Body of pancreas (tissue), 4 donors: ENCODE measurements around the gene ADAT1. TPM values are rescaled to one million over a fixed set of nuclear protein-coding genes. Genes with fewer than 3 reads are reported as not detected.

Experiments used
- ATAC-seq: fragments of 150-250 bp; one replicate; pipeline ENCODE4 v1.9.1; 2016
- DNase-seq, 4 donors: peaks; one replicate each; pipeline ENCODE4 v3.0.0-alpha.2; 2019
- H3K27ac ChIP-seq, 4 donors: fragments of 200-600 bp; sonication (generic); 1 replicate in 3 of 4; 2 replicates in 1 of 4; pipeline versions ENCODE4 v1.5.1 to v1.6.1; 2016 to 2019; ENCODE audit warnings: mild to moderate bottlenecking in 1 of 4, mixed read lengths in 1 of 4, moderate library complexity in 1 of 4
- H3K27me3 ChIP-seq, 2 donors: fragments of 200-600 bp; sonication (generic); one replicate each; pipeline ENCODE4 v1.6.0; 2016; ENCODE audit warnings: mild to moderate bottlenecking in 1 of 2
- H3K36me3 ChIP-seq, 2 donors: fragments of 200-600 bp; sonication (generic); replicated peaks in 1 of 2; 2 replicates each; pipeline ENCODE4 v1.5.1; 2016; ENCODE audit warnings: low read depth in 2 of 2; ENCODE audit not compliant: insufficient read depth in 1 of 2
- H3K4me1 ChIP-seq: fragments of 200-600 bp; sonication (generic); one replicate; pipeline ENCODE4 v1.6.0; 2016
- H3K4me3 ChIP-seq, 2 donors: fragments of 200-600 bp; sonication (generic); 1 replicate in 1 of 2; 2 replicates in 1 of 2; pipeline ENCODE4 v1.5.1; 2016 to 2019
- H3K9me3 ChIP-seq, 3 donors: fragments of 200-600 bp; sonication (generic); 1 replicate in 2 of 3; 2 replicates in 1 of 3; pipeline ENCODE4 v1.5.1; 2016
- POLR2A ChIP-seq, 3 donors: fragments of 450-650 bp; IDR thresholded peaks; one replicate each; pipeline ENCODE4 v1.6.1; 2016; ENCODE audit warnings: antibody characterized with exemption in 3 of 3, mild to moderate bottlenecking in 2 of 3
- WGBS, 2 donors: methylation state at CpG; one replicate each; pipeline ENCODE4 v1.1.5; 2017; 5-methylcytosine and 5-hydroxymethylcytosine counted together
- intact Hi-C: fragments of 100-400 bp; cut with DNase I; formaldehyde crosslinking; loops from one replicate; pipeline ENCODE4 v1.15.1; 2023
- total RNA-seq, 2 donors: library from RNA; depleted of rRNA; stranded (reverse); fragments of >200 nt; gene quantifications; one replicate each; pipeline ENCODE4 v1.1.0, GENCODE V29; 2016
- TF ChIP-seq, protein P1 (sequence below), 7 experiments: fragments of 450-650 bp in 4 of 7; fragments of 200-600 bp in 3 of 7; sonication (generic) in 3 of 7; IDR thresholded peaks; one replicate each; pipeline ENCODE4 v1.5.1; 2016 to 2019; ENCODE audit warnings: antibody characterized with exemption in 7 of 7

Gene ADAT1
- total RNA-seq, 2 donors from 2014 or later, result 12.9 to 14.8 TPM

DNA sequence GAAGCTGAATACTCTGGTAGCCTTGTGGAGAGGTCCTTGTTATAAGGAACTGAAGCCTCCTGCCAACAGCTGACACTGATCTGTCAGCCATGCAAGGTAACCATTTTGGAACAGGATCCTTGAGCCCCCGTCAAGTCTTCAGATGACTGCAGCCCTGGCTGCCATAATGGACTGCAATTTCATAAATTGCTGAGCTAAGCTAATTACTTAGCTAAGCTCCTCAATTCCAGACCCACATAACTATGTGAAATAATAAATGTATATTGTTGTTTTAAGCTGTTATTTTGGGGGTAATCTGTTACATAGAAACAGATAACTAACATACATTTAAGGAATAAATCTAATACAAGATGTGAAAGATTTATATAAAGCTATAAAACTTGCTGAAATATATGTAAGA is 16.6 kb downstream of the ADAT1 start:
- 90 to 100% methylated on average over 1 of the region's 1 CpG for WGBS, 2 donors

DNA sequence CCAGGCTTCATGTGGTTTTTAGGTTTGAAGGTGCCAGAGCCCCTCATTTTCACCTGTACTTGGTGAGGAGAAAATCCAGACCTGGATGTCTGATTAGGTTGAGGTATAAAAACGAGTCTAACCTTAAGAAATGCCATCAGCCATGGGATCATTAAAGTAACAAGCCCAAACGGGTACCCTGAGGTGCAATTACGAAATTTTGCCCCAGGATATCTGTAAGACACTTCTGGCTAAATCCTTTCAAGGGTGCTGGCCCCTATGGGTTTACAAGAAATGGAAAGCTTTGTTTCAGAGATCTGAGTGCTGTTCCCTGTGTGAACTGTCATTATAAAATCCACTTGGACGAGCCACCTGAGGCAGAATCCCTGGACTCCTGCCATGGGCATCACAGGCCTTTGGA is 19.8 kb downstream of the ADAT1 start:
- Histone ChIP-seq H3K27me3 (no peaks in the 10 kb centered on the region), H3K4me3 (no peak overlapping the region), H3K9me3 (no peaks in the 10 kb centered on the region), H3K27ac (no peak overlapping the region), H3K4me1 (no peaks in the 10 kb centered on the region), H3K36me3 (peaks cover 0 to 16% of the 10 kb centered on the region in 2 donors)
- no peak for ATAC-seq
- intact Hi-C loops, result no loop called here
- no peak for DNase-seq
- TF ChIP-seq, protein P1, sequence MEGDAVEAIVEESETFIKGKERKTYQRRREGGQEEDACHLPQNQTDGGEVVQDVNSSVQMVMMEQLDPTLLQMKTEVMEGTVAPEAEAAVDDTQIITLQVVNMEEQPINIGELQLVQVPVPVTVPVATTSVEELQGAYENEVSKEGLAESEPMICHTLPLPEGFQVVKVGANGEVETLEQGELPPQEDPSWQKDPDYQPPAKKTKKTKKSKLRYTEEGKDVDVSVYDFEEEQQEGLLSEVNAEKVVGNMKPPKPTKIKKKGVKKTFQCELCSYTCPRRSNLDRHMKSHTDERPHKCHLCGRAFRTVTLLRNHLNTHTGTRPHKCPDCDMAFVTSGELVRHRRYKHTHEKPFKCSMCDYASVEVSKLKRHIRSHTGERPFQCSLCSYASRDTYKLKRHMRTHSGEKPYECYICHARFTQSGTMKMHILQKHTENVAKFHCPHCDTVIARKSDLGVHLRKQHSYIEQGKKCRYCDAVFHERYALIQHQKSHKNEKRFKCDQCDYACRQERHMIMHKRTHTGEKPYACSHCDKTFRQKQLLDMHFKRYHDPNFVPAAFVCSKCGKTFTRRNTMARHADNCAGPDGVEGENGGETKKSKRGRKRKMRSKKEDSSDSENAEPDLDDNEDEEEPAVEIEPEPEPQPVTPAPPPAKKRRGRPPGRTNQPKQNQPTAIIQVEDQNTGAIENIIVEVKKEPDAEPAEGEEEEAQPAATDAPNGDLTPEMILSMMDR (IDR thresholded peaks at IDR 0.05), result no peak
- TF ChIP-seq POLR2A (IDR thresholded peaks at IDR 0.05), result no peak
- WGBS, 2 donors, result 79 to 81% methylated on average over 4 of the region's 4 CpGs

More for the DNA sequence above, 16.6 kb downstream of the ADAT1 start:
- DNase-seq (no peak), ATAC-seq (no peak)
- Histone ChIP-seq H3K27ac (no peak overlapping the region), H3K27me3 (no peaks in the 10 kb centered on the region), H3K4me1 (no peaks in the 10 kb centered on the region), H3K36me3 (peaks cover 0 to 19% of the 10 kb centered on the region in 2 donors), H3K9me3 (no peaks in the 10 kb centered on the region), H3K4me3 (no peak overlapping the region)
- intact Hi-C loops, result no loop called here
- TF ChIP-seq, protein P1 (IDR thresholded peaks at IDR 0.05), result no peak
- no peak for TF ChIP-seq POLR2A (IDR thresholded peaks at IDR 0.05)

DNA sequence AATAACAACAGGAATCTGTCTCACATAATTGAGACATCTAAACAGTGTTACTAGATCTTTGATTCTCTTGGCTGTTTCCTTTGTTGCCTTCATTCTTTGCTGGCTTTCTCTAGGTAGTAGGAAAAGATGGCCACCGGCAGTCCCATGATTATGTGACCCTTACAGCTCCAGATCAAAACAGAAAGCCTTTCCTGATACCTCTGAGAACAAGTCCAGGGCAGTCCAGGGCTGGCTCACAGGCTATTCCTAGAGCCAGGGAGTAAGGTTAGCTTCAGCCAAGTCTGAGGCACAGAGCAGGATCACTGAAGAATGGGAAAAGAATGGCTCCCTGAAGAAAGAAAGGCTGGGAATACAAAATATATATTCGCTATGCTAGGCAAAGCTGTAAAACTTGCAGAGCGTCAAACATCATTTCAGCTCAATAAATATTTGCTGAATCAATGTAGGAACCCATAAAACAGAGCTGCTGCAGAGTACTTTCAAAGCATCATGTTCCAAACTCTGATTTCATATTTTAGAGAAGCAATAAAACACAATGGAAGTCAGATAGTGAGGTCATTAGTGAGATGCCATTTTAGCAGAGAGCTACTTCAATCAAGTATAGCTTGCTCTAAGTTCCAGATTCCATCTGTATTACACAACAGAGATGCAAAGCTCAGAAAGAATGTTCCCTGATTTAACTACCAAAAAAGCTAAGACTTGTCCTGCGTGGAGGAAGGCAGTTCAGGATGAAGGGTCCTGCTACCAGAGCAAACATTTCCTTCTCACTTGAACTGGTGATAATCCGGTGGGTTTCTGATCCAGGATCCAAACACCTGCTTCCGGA is 23.4 kb downstream of the ADAT1 start:
- DNase-seq, result no peak

DNA sequence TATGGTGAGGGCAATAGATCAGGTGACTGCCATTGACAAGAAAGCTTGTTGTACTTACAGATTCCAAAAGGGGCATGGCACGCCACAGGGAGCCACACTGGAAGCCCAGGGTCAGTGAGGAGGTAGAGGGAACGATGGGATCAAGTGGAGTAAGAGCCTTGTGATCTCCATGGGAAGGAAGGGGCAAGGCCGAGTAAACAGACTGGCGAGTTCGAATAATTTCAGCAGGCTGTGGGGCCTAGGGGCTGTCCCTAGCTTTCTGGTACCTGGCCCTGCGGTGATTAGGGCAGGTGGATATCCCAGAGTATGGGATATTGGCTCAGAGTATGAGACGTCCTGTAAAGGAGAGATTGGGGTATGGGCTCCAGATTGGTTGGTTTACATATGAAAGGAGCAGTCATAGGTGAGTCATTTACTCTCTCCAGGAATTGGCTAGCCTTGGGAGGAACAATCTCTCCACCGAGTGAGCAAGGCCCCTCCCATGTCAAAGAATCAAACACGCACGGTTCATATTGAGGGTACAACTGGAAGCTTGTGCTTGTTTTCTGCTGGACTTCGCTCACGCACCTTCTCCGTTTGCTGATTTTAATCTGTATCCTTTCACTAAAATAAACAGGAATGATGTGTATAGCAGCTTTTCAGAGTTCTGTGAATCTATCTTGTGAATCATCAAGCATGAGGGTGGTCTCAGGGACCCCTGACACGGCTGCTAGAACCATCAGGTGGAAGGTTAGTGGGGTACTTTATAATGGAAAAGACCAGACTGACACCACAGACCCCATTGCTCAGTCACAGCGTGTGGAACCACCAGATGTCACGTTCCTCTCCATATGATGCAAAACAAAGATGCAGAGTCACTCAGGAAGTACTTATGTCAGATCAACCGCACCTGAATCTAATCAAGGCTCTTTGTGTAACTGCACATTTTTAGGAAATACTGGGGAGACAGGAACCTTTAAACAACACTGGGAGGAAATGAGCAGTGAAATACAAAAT is 29.0 kb downstream of the ADAT1 start:
- no peak for DNase-seq
- no peaks in the 10 kb centered on the region for H3K27me3 ChIP-seq
- ATAC-seq, result no peak
- WGBS, 2 donors, result 75 to 81% methylated on average over 16 to 17 of the region's 17 CpGs
- H3K4me3 ChIP-seq, result no peak overlapping the region
- no peaks in the 10 kb centered on the region for H3K9me3 ChIP-seq
- TF ChIP-seq, protein P1 (IDR thresholded peaks at IDR 0.05), result no peak
- no peak for TF ChIP-seq POLR2A (IDR thresholded peaks at IDR 0.05)
- H3K27ac ChIP-seq, result no peak overlapping the region
- H3K4me1 ChIP-seq, result no peaks in the 10 kb centered on the region
- intact Hi-C loops, result no loop called here
- no peaks in the 10 kb centered on the region for H3K36me3 ChIP-seq

More for the DNA sequence above, 23.4 kb downstream of the ADAT1 start:
- TF ChIP-seq, protein P1 (IDR thresholded peaks at IDR 0.05), result no peak
- TF ChIP-seq POLR2A (IDR thresholded peaks at IDR 0.05), result no peak
- WGBS, 2 donors, result 93 to 94% methylated on average over 6 of the region's 6 CpGs
- Histone ChIP-seq H3K36me3 (peaks cover 0 to 12% of the 10 kb centered on the region in 2 donors), H3K9me3 (no peaks in the 10 kb centered on the region), H3K27ac (no peak overlapping the region), H3K4me3 (no peak overlapping the region), H3K27me3 (no peaks in the 10 kb centered on the region), H3K4me1 (no peaks in the 10 kb centered on the region)
- no peak for ATAC-seq
- intact Hi-C loops, result no loop called here
